HFFc6 (cell line): ENCODE results near the gene ITSN2. TPM values are rescaled to one million over a fixed set of nuclear protein-coding genes. Genes with fewer than 3 reads are reported as not detected.
A peak's percentile ranks its signal among the peaks of the same experiment; 100 is the strongest.

Source experiments
- DNase-seq: peaks from one replicate; pipeline ENCODE4 v3.0.0-alpha.2; 2018
- H3K27ac Mint-ChIP-seq: 2 replicates; pipeline ENCODE4 v1.8.0; 2020; ENCODE audit warnings: mild to moderate bottlenecking, mixed read lengths
- H3K27me3 Mint-ChIP-seq: 2 replicates; pipeline ENCODE4 v1.8.0; 2021; ENCODE audit warnings: mild to moderate bottlenecking, moderate library complexity, mixed read lengths; ENCODE audit not compliant: insufficient read depth
- H3K36me3 Mint-ChIP-seq: 2 replicates; pipeline ENCODE4 v1.8.0; 2021; ENCODE audit warnings: low read depth, mixed read lengths
- H3K4me1 Mint-ChIP-seq: 2 replicates; pipeline ENCODE4 v1.8.0; 2020; ENCODE audit warnings: low read depth, mixed read lengths
- H3K4me3 Mint-ChIP-seq: 2 replicates; pipeline ENCODE4 v1.8.0; 2020; ENCODE audit warnings: mild to moderate bottlenecking, moderate library complexity, mixed read lengths
- H3K9me3 Mint-ChIP-seq: 2 replicates; pipeline ENCODE4 v1.8.0; 2020; ENCODE audit warnings: mild to moderate bottlenecking, mixed read lengths
- total RNA-seq, 6 experiments: library from RNA; stranded (reverse); fragmentation: NEBNext Ultra II Directional; extraction: Animal tissue kit (Norgen Biotek cat#: 25700); gene quantifications; 2 replicates in 1 of 6; 3 replicates in 5 of 6; pipeline ENCODE4 v1.2.3, GENCODE V29; 2021
- TF ChIP-seq, protein P1 (sequence below): fragments of 200-600 bp; sonication (generic); IDR thresholded peaks from 2 replicates; pipeline ENCODE4 v1.5.0; 2021; ENCODE audit warnings: antibody characterized with exemption, mild to moderate bottlenecking

ITSN2 gene
- total RNA-seq, 6 experiments from 2014 or later = 26.2 to 32.3 (median 29.5) TPM

DNA sequence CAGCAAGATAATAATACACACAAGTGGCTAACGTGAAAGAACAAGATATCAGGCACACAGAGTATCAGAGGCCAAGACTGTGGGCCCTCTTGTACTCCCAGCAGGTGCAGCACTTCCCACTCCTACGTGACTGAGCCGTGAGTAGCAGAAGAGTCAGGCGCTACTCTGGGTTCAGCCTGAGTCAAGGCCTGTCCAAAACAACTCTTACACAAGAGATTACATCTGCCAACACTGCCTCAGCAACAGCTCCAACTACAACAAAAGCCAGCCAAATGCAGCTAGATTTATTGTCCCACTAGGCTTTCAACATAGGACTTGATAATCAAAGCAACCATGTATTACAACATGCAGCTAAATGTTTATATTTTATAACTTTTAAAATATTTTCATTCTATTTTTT lies 56.2 kb downstream of the ITSN2 start:
- Mint-ChIP-seq H3K27ac (peak overlapping the region; percentile 28; the same call in 1 of the 2 replicates), H3K9me3 (no peaks in the 10 kb centered on the region), H3K4me1 (peaks cover 23% of the 10 kb centered on the region), H3K36me3 (peaks cover 32% of the 10 kb centered on the region), H3K27me3 (no peaks in the 10 kb centered on the region; the same call in 1 of the 2 replicates), H3K4me3 (no peak overlapping the region)
- TF ChIP-seq, protein P1, sequence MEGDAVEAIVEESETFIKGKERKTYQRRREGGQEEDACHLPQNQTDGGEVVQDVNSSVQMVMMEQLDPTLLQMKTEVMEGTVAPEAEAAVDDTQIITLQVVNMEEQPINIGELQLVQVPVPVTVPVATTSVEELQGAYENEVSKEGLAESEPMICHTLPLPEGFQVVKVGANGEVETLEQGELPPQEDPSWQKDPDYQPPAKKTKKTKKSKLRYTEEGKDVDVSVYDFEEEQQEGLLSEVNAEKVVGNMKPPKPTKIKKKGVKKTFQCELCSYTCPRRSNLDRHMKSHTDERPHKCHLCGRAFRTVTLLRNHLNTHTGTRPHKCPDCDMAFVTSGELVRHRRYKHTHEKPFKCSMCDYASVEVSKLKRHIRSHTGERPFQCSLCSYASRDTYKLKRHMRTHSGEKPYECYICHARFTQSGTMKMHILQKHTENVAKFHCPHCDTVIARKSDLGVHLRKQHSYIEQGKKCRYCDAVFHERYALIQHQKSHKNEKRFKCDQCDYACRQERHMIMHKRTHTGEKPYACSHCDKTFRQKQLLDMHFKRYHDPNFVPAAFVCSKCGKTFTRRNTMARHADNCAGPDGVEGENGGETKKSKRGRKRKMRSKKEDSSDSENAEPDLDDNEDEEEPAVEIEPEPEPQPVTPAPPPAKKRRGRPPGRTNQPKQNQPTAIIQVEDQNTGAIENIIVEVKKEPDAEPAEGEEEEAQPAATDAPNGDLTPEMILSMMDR = no peak
- peak; percentile 48 for DNase-seq

DNA sequence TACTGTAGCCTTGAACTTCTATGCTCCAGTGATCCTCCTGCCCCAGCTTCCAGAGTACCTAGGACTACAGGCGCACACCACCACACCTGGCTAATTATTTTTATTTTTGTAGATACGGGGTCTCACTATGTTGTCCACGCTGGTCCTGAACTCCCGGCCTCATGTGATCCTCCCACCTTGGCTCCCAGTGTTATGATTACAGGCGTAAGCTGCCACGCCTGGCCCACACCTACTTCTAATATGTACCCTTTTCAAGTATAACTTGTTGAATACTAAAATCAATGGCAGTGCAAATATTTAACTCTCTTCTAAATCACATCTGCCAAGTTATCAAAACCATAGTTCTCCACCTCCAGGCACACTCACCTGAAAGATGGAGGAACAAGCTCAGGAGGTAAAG lies 58.7 kb downstream of the ITSN2 start:
- Mint-ChIP-seq H3K9me3 (no peaks in the 10 kb centered on the region), H3K4me3 (no peak overlapping the region), H3K36me3 (peaks cover 41% of the 10 kb centered on the region), H3K4me1 (peaks cover 27% of the 10 kb centered on the region), H3K27ac (no peak overlapping the region), H3K27me3 (no peaks in the 10 kb centered on the region; the same call in 1 of the 2 replicates)
- DNase-seq = no peak
- TF ChIP-seq, protein P1 = no peak

DNA sequence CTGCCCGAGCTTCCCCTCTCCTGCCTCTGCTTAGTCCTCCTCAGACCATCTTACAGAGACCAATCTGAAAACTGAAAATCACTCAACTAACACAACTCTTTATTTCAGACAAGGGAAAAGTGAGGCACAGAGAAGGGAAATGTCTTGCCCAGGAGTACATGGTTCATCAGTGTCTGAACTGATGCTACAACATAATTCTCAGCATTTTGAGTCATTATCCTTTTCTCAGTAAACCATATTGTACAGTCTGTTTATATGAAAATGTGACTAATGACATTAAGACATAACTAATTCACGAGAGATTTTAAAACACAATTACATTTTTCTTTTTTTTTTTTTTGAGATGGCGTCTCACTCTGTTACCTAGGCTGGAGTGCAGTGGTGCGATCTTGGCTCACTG lies 62.7 kb downstream of the ITSN2 start:
- Mint-ChIP-seq H3K9me3 (no peaks in the 10 kb centered on the region), H3K4me1 (peaks cover 15% of the 10 kb centered on the region), H3K36me3 (peaks cover 46% of the 10 kb centered on the region), H3K27me3 (no peaks in the 10 kb centered on the region), H3K27ac (no peak overlapping the region; the same call in 1 of the 2 replicates), H3K4me3 (no peak overlapping the region)
- TF ChIP-seq, protein P1 = no peak
- DNase-seq = no peak

DNA sequence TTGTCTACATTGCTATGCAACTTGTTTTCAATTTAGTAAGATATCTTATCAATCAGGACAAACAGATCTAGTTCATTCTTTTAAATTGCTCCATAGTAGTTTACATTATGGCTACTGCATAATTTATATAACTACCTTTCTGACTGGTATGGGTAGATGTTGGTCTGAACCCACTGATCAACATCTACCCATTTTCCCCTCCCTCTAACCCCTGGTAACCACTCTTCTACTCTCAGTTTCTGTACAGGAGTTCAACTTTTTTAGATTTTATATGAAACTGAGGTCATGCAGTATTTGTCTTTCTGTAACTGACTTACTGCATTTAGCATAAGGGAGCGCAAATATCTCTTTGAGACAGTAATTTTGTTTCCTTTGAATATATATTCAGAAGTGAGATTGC lies 73.2 kb downstream of the ITSN2 start:
- no peak overlapping the region for H3K27ac Mint-ChIP-seq
- TF ChIP-seq, protein P1 = no peak
- H3K4me1 Mint-ChIP-seq = peaks cover 6% of the 10 kb centered on the region; the same call in 1 of the 2 replicates
- H3K4me3 Mint-ChIP-seq = no peak overlapping the region
- H3K27me3 Mint-ChIP-seq = no peaks in the 10 kb centered on the region; the same call in 1 of the 2 replicates
- 0 out of 2 replicates have a peak, but pooled peaks cover 21% of the 10 kb centered on the region for H3K36me3 Mint-ChIP-seq
- no peak for DNase-seq
- no peaks in the 10 kb centered on the region for H3K9me3 Mint-ChIP-seq

DNA sequence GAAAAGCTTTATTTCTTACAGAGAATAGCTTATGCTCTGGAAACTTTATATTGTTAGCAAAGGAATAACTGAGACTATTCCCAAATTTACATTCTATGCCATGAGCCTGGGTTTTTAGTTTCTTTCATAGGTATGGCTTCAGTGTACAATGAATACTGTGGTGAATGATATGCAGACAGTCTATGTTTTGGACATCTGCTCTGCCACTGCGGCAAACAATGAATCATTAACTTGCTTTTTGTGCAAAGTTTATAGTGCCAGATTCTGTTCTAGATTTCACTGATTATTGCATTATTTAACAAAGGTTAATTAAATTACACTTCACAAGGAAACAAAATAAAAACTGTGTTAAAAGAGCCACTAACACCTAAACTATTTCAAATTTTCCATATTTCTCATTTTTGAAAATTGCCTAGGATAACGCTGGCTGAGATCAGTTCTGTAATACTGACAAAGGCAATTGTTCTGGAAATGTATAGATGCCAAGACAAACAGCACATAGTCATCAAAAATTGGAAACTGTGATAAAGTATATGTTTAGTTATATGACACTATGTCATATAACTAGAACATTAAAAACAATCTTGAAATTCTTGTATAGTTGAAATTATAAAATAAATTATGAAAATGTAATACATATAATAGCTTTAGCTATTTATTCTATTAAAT lies 74.7 kb downstream of the ITSN2 start:
- H3K36me3 Mint-ChIP-seq = 0 out of 2 replicates have a peak, but pooled peaks cover 19% of the 10 kb centered on the region
- DNase-seq = no peak
- H3K27ac Mint-ChIP-seq = no peak overlapping the region
- no peaks in the 10 kb centered on the region for H3K9me3 Mint-ChIP-seq
- no peak overlapping the region for H3K4me3 Mint-ChIP-seq
- H3K27me3 Mint-ChIP-seq = no peaks in the 10 kb centered on the region; the same call in 1 of the 2 replicates
- peaks cover 6% of the 10 kb centered on the region; the same call in 1 of the 2 replicates for H3K4me1 Mint-ChIP-seq
- TF ChIP-seq, protein P1 = no peak
